ENCODE data around the gene APC. TPM values are rescaled to one million over a fixed set of nuclear protein-coding genes. Genes with fewer than 3 reads are reported as not detected.

Gene APC
- total RNA-seq, 1 donor from 2014 or later, result 53.9 TPM

DNA sequence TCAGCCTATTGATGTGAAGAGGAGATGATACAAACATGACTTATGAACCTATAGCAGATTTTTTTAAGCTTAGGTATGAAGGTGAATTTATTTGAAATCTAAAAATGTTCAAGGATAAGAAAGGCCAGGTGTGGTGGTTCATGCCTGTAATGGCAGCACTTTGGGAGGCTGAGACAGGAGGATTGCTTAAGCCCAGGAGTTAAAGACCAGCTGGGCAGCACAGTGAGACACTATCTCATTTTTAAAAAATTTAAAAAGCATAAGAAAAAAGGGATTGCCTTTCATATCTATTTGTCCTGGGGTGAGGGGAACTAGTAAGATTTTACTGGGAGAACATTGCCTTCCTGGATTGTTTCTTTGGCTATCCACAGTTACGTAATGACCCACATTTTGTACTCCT is 82.6 kb downstream of the APC start:
- Histone ChIP-seq H3K4me1 (ENCODE audit: insufficient read depth, low read length) (no peaks in the 10 kb centered on the region), H3K9me3 (ENCODE audit: insufficient read depth, low read depth, low read length) (no peaks in the 10 kb centered on the region), H2AFZ (ENCODE audit: low read depth, low read length) (no peak overlapping the region), H3K27me3 (ENCODE audit: insufficient read depth, low read length) (no peaks in the 10 kb centered on the region), H3K36me3 (ENCODE audit: insufficient read depth, low read length) (peaks cover 18% of the 10 kb centered on the region), H3K27ac (ENCODE audit: low read depth, low read length) (no peak overlapping the region), H3K4me2 (ENCODE audit: low read length) (no peak overlapping the region), H3K9ac (ENCODE audit: low read length) (no peak overlapping the region), H3K4me3 (ENCODE audit: insufficient read depth, low read depth, low read length) (no peak overlapping the region), H4K20me1 (ENCODE audit: insufficient read depth, low read length) (no peaks in the 10 kb centered on the region), H3K79me2 (ENCODE audit: insufficient read depth, low read length) (no peaks in the 10 kb centered on the region)
- Mint-ChIP-seq H3K4me1 (ENCODE audit: low read depth, unreplicated experiment) (no peaks in the 10 kb centered on the region), H3K36me3 (ENCODE audit: low read depth, unreplicated experiment) (peaks cover 8% of the 10 kb centered on the region), H3K27me3 (ENCODE audit: low read depth, unreplicated experiment) (no peaks in the 10 kb centered on the region), H3K27ac (ENCODE audit: unreplicated experiment) (no peak overlapping the region), H3K4me3 (ENCODE audit: unreplicated experiment) (no peak overlapping the region), H3K9me3 (ENCODE audit: unreplicated experiment) (no peaks in the 10 kb centered on the region)
- no peak for FAIRE-seq
- TF ChIP-seq EZH2 (IDR thresholded peaks at IDR 0.05; ENCODE audit: insufficient read depth, low read length), result no peak
- TF ChIP-seq, protein P1, sequence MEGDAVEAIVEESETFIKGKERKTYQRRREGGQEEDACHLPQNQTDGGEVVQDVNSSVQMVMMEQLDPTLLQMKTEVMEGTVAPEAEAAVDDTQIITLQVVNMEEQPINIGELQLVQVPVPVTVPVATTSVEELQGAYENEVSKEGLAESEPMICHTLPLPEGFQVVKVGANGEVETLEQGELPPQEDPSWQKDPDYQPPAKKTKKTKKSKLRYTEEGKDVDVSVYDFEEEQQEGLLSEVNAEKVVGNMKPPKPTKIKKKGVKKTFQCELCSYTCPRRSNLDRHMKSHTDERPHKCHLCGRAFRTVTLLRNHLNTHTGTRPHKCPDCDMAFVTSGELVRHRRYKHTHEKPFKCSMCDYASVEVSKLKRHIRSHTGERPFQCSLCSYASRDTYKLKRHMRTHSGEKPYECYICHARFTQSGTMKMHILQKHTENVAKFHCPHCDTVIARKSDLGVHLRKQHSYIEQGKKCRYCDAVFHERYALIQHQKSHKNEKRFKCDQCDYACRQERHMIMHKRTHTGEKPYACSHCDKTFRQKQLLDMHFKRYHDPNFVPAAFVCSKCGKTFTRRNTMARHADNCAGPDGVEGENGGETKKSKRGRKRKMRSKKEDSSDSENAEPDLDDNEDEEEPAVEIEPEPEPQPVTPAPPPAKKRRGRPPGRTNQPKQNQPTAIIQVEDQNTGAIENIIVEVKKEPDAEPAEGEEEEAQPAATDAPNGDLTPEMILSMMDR (IDR thresholded peaks at IDR 0.05; ENCODE audit: insufficient read depth, low read depth, low read length), result no peak
- DNase-seq (ENCODE audit: low read depth), result no peak

DNA sequence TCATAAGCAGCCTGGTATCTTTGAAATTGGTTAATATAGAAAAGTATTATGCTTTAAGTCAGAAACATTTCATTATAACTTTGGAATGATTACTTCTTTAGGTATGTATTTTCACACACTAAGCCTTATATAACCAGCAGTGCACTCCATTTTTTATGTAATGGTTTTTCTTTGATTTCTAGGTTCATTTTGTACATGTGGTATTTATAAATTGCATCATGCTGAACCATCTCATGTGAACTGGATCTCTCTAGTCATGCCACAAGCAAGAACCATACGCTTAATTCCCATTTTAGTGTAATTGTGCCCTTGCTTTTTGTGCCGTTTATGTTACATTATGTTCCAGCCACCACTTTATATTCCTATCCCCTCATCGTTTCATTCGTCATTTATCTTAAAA is 84.8 kb downstream of the APC start:
- FAIRE-seq (no peak), DNase-seq (ENCODE audit: low read depth) (no peak)
- Histone ChIP-seq H3K27ac (ENCODE audit: low read depth, low read length) (no peak overlapping the region), H4K20me1 (ENCODE audit: insufficient read depth, low read length) (no peaks in the 10 kb centered on the region), H3K9ac (ENCODE audit: low read length) (no peak overlapping the region), H3K9me3 (ENCODE audit: insufficient read depth, low read depth, low read length) (no peaks in the 10 kb centered on the region), H3K79me2 (ENCODE audit: insufficient read depth, low read length) (no peaks in the 10 kb centered on the region), H3K4me2 (ENCODE audit: low read length) (no peak overlapping the region), H2AFZ (ENCODE audit: low read depth, low read length) (no peak overlapping the region), H3K4me3 (ENCODE audit: insufficient read depth, low read depth, low read length) (no peak overlapping the region), H3K36me3 (ENCODE audit: insufficient read depth, low read length) (peaks cover 18% of the 10 kb centered on the region), H3K27me3 (ENCODE audit: insufficient read depth, low read length) (no peaks in the 10 kb centered on the region), H3K4me1 (ENCODE audit: insufficient read depth, low read length) (no peaks in the 10 kb centered on the region)
- H3K27ac Mint-ChIP-seq (ENCODE audit: unreplicated experiment), result no peak overlapping the region
- no peaks in the 10 kb centered on the region for H3K9me3 Mint-ChIP-seq (ENCODE audit: unreplicated experiment)
- TF ChIP-seq, protein P1 (IDR thresholded peaks at IDR 0.05; ENCODE audit: insufficient read depth, low read depth, low read length), result no peak
- TF ChIP-seq EZH2 (IDR thresholded peaks at IDR 0.05; ENCODE audit: insufficient read depth, low read length), result no peak
- H3K27me3 Mint-ChIP-seq (ENCODE audit: low read depth, unreplicated experiment), result no peaks in the 10 kb centered on the region
- no peaks in the 10 kb centered on the region for H3K4me1 Mint-ChIP-seq (ENCODE audit: low read depth, unreplicated experiment)
- H3K4me3 Mint-ChIP-seq (ENCODE audit: unreplicated experiment), result no peak overlapping the region
- peaks cover 4% of the 10 kb centered on the region for H3K36me3 Mint-ChIP-seq (ENCODE audit: low read depth, unreplicated experiment)

DNA sequence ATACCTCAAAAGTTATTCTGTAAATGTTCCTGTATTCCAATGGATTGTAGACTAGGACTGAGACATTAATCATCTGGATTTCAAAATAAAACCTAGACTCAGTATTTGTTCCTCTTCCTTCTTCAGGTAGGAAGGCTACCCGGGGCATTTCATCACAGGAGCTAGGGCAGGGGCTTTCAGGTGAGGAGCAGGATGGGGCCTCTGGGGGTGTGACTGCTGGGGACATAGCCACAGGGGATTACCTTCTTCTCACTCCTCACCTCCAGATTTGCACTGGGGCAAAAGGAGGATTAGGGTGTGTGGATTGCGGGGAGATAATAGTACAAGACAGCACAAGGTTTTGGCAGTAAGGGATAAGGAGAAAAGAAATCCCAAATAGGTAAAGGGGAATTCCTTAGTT is 85.5 kb downstream of the APC start:
- H3K9ac ChIP-seq (ENCODE audit: low read length), result no peak overlapping the region
- no peak overlapping the region for H3K4me3 ChIP-seq (ENCODE audit: insufficient read depth, low read depth, low read length)
- H2AFZ ChIP-seq (ENCODE audit: low read depth, low read length), result no peak overlapping the region
- H3K27me3 Mint-ChIP-seq (ENCODE audit: low read depth, unreplicated experiment), result no peaks in the 10 kb centered on the region
- H3K36me3 Mint-ChIP-seq (ENCODE audit: low read depth, unreplicated experiment), result peaks cover 4% of the 10 kb centered on the region
- no peak for FAIRE-seq
- no peak overlapping the region for H3K4me3 Mint-ChIP-seq (ENCODE audit: unreplicated experiment)
- H3K4me1 Mint-ChIP-seq (ENCODE audit: low read depth, unreplicated experiment), result no peaks in the 10 kb centered on the region
- no peak overlapping the region for H3K27ac ChIP-seq (ENCODE audit: low read depth, low read length)
- H3K27ac Mint-ChIP-seq (ENCODE audit: unreplicated experiment), result no peak overlapping the region
- DNase-seq (ENCODE audit: low read depth), result no peak
- H4K20me1 ChIP-seq (ENCODE audit: insufficient read depth, low read length), result no peaks in the 10 kb centered on the region
- no peaks in the 10 kb centered on the region for H3K9me3 ChIP-seq (ENCODE audit: insufficient read depth, low read depth, low read length)
- H3K4me1 ChIP-seq (ENCODE audit: insufficient read depth, low read length), result no peaks in the 10 kb centered on the region
- TF ChIP-seq, protein P1 (IDR thresholded peaks at IDR 0.05; ENCODE audit: insufficient read depth, low read depth, low read length), result no peak
- no peak for TF ChIP-seq EZH2 (IDR thresholded peaks at IDR 0.05; ENCODE audit: insufficient read depth, low read length)
- no peak overlapping the region for H3K4me2 ChIP-seq (ENCODE audit: low read length)
- H3K9me3 Mint-ChIP-seq (ENCODE audit: unreplicated experiment), result no peaks in the 10 kb centered on the region
- peaks cover 18% of the 10 kb centered on the region for H3K36me3 ChIP-seq (ENCODE audit: insufficient read depth, low read length)
- no peaks in the 10 kb centered on the region for H3K79me2 ChIP-seq (ENCODE audit: insufficient read depth, low read length)
- H3K27me3 ChIP-seq (ENCODE audit: insufficient read depth, low read length), result no peaks in the 10 kb centered on the region

All from astrocyte (in vitro differentiated cells and primary cell).